Esophagus squamous epithelium (tissue), 5 donors: Measurements from ENCODE around the gene SGMS1. TPM values are rescaled to one million over a fixed set of nuclear protein-coding genes. Genes with fewer than 3 reads are reported as not detected.
A peak's percentile ranks its signal among the peaks of the same experiment; 100 is the strongest.

ENCODE experiments used
- DNase-seq: peaks from one replicate; lab custom pipeline; 2025; lab: John Stamatoyannopoulos, UW
- H3K27ac ChIP-seq, 4 donors: fragments of 200-600 bp; sonication (generic); one replicate each; pipeline ENCODE4 v1.5.1; 2016 to 2019; ENCODE audit warnings: mild to moderate bottlenecking in 1 of 4
- H3K27me3 ChIP-seq, 4 donors: fragments of 200-600 bp; sonication (generic); 1 replicate in 3 of 4; 2 replicates in 1 of 4; pipeline versions ENCODE4 v1.5.1 to v1.6.0; 2017 to 2021; ENCODE audit warnings: antibody characterized with exemption in 1 of 4
- H3K36me3 ChIP-seq, 3 donors: fragments of 200-600 bp; sonication (generic); one replicate each; pipeline ENCODE4 v1.5.1; 2016 to 2019
- H3K4me1 ChIP-seq, 3 donors: fragments of 200-600 bp; sonication (generic); one replicate each; pipeline ENCODE4 v1.5.1; 2017 to 2019
- H3K4me3 ChIP-seq, 4 donors: fragments of 200-600 bp; sonication (generic); 1 replicate in 3 of 4; 2 replicates in 1 of 4; pipeline ENCODE4 v1.5.1; 2016 to 2019; ENCODE audit warnings: mild to moderate bottlenecking in 2 of 4, moderate library complexity in 1 of 4
- H3K9me3 ChIP-seq, 3 donors: fragments of 200-600 bp; sonication (generic); one replicate each; pipeline ENCODE4 v1.5.1; 2016 to 2019
- POLR2A ChIP-seq, 4 donors: fragments of 450-650 bp; IDR thresholded peaks; one replicate each; pipeline ENCODE4 v1.6.1; 2017; ENCODE audit warnings: antibody characterized with exemption in 4 of 4, mild to moderate bottlenecking in 4 of 4, moderate library complexity in 3 of 4
- WGBS, 2 donors: methylation state at CpG; one replicate each; pipeline ENCODE4 v1.1.5; 2018; 5-methylcytosine and 5-hydroxymethylcytosine counted together
- intact Hi-C: fragments of 100-400 bp; cut with DNase I; formaldehyde crosslinking; loops from one replicate; pipeline ENCODE4 v1.15.0; 2022
- total RNA-seq, 4 donors: library from RNA; depleted of rRNA; stranded (reverse); fragments of >200 nt; gene quantifications; one replicate each; pipeline ENCODE4 v1.1.0, GENCODE V29; 2016
- TF ChIP-seq, protein P1 (sequence below), 6 experiments: fragments of 450-650 bp in 4 of 6; fragments of 200-600 bp in 2 of 6; sonication (generic) in 2 of 6; IDR thresholded peaks; one replicate each; pipeline ENCODE4 v1.5.1; 2016 to 2019; ENCODE audit warnings: antibody characterized with exemption in 6 of 6, mild to moderate bottlenecking in 4 of 6, moderate library complexity in 4 of 6
- donor health status: DM: yes; HTN: yes; CAD: no.

Gene SGMS1
- total RNA-seq, 4 donors from 2014 or later = 39.4 to 64.1 (median 54.9) TPM

DNA sequence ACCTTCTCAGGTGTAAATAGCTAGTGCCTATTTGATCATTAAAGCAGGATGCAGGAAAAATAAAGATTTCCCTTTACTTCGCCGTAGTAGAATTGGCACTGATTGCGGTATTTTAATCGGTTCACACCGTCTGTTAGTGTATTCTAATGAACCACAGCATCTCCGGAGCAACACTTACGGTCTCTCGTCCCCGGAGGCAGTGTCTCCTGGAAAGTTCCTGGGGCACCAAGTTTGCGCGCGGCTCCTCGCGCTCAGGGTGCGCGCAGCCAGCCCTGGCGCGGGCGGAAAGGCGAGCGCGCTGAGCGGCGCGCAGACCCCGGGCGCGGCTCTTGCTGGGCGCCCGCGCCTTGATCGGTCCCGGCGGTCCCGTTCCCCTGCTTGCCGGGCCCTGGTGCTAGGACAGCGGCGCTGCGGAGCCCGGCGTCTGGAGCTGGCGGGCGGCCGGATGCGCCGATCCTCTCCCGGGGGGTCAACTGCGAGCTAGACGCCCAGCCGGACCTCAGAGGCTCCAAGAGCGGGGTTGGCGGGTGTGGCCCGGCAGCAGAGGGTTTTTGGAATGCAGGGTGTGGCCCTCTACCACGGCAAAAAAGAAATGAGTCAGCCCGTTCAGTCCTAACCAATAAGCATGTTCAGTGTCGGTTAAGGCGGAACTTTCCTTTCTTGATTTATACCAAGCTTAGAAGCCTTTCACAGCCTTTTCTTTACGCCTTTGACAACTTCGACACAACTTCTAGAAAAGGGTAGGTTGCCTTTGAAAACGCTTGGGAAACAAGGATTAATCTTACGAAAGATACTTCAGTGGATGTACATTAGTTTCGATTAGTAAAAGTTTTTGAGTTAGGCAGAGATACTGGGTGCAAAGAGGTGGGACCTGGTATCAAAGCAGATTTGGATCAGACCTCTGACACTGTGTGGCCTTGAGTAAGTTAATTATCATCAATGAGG lies 205.6 kb downstream of the SGMS1 start:
- intact Hi-C loops = no loop called here
- TF ChIP-seq POLR2A (IDR thresholded peaks at IDR 0.05) = peak in 2 of 4 donors; percentile 37 to 64
- TF ChIP-seq, protein P1, sequence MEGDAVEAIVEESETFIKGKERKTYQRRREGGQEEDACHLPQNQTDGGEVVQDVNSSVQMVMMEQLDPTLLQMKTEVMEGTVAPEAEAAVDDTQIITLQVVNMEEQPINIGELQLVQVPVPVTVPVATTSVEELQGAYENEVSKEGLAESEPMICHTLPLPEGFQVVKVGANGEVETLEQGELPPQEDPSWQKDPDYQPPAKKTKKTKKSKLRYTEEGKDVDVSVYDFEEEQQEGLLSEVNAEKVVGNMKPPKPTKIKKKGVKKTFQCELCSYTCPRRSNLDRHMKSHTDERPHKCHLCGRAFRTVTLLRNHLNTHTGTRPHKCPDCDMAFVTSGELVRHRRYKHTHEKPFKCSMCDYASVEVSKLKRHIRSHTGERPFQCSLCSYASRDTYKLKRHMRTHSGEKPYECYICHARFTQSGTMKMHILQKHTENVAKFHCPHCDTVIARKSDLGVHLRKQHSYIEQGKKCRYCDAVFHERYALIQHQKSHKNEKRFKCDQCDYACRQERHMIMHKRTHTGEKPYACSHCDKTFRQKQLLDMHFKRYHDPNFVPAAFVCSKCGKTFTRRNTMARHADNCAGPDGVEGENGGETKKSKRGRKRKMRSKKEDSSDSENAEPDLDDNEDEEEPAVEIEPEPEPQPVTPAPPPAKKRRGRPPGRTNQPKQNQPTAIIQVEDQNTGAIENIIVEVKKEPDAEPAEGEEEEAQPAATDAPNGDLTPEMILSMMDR (IDR thresholded peaks at IDR 0.05) = peak in 1 of 6 experiments; percentile 15
- peak; percentile 19 for DNase-seq
- no peaks in the 10 kb centered on the region for H3K36me3 ChIP-seq
- no peaks in the 10 kb centered on the region for H3K27me3 ChIP-seq
- peak overlapping the region; percentile 78 to 94 (median 89) for H3K27ac ChIP-seq
- H3K4me1 ChIP-seq = peaks cover 6 to 55% (median 17%) of the 10 kb centered on the region in 3 donors
- peak overlapping the region; percentile 63 to 83 (median 75) for H3K4me3 ChIP-seq
- 2 to 3% methylated on average over 16 to 33 of the region's 62 CpGs for WGBS, 2 donors
- no peaks in the 10 kb centered on the region for H3K9me3 ChIP-seq

DNA sequence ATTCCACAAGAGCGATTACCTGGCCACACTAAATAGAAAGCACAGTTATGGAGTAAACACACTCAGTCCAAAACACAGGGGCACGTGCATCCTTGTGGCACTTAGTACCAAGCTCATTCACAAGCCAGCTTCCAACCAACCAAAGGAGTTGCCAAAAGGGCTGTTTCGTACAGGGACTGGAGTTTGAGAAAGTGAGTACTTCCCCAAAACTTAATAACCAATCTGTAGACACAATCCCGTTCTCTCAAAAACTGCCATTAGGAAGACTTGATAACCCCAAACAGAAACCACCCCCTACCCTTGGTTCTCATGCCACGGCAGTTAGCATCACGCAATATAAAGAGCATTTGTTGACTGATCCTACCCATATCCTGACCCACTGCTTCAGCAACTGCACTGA lies 206.3 kb downstream of the SGMS1 start:
- WGBS, 2 donors = 16 to 24% methylated on average over 6 of the region's 6 CpGs
- intact Hi-C loops = no loop called here
- TF ChIP-seq POLR2A (IDR thresholded peaks at IDR 0.05) = no peak
- TF ChIP-seq, protein P1 (IDR thresholded peaks at IDR 0.05) = no peak
- Histone ChIP-seq H3K9me3 (no peaks in the 10 kb centered on the region), H3K4me1 (peaks cover 6 to 54% (median 17%) of the 10 kb centered on the region in 3 donors), H3K27me3 (no peaks in the 10 kb centered on the region), H3K4me3 (peak overlapping the region; percentile 63 to 83 (median 75)), H3K36me3 (no peaks in the 10 kb centered on the region), H3K27ac (peak overlapping the region; percentile 78 to 94 (median 89))
- no peak for DNase-seq

DNA sequence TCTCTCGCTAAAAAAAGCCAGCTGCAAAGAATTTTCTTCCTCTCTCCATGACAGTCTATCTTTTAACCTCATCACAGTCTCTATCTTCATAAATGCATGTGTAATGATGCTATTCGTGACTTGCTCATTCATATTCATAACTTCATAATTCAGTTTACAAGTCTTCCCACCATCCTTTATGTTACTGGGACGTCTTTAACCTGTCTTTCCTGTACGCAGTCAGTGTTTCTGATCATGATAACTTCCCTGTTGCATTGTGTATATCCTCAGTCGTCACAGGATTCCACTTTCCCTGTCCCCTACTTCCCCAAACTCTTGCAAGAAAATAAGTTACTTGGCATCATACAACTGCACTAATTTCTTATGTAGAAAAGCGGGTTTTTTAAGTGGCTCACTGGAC lies 206.9 kb downstream of the SGMS1 start:
- Histone ChIP-seq H3K4me1 (peaks cover 6 to 48% (median 13%) of the 10 kb centered on the region in 3 donors), H3K27ac (no peak overlapping the region), H3K9me3 (no peaks in the 10 kb centered on the region), H3K4me3 (peak overlapping the region in 2 of 4 donors; percentile 78 to 83), H3K36me3 (no peaks in the 10 kb centered on the region), H3K27me3 (no peaks in the 10 kb centered on the region)
- DNase-seq = no peak
- WGBS, 2 donors = 58 to 67% methylated on average over 6 of the region's 6 CpGs
- intact Hi-C loops = no loop called here
- TF ChIP-seq, protein P1 (IDR thresholded peaks at IDR 0.05) = no peak
- no peak for TF ChIP-seq POLR2A (IDR thresholded peaks at IDR 0.05)

DNA sequence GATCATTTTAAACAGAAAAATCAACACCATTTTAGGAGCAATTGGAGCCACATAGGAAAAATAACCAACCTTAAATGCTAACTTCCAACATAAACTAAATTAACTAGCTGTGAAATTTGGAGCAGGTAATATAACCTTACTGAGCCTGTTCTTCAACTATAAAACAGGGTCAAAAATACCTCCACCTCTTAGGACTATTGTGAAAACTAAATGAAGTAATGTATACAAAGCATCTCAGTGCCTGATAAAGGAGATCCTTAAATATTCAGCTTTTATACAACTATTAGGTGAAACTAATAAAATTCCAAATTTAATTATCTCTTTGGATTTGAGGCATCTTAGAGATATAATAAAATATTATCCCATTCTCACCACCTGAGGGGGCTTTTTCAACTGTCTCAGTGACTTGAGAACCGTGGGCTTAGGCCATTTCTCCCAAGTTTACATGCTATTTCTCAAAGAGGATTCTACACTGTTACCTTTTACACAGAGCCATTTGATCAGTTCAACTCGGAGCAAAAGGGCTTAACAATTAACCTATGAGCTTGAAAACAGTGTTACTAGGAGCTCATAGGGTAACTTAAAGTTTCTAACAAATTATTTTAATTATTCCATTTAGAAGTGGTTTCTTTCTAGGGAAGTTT lies 207.5 kb downstream of the SGMS1 start:
- Histone ChIP-seq H3K27ac (no peak overlapping the region), H3K4me3 (peak overlapping the region in 2 of 4 donors; percentile 78 to 83), H3K9me3 (no peaks in the 10 kb centered on the region), H3K4me1 (peaks cover 6 to 43% (median 13%) of the 10 kb centered on the region in 3 donors), H3K36me3 (no peaks in the 10 kb centered on the region), H3K27me3 (no peaks in the 10 kb centered on the region)
- DNase-seq = no peak
- WGBS, 2 donors = 49% methylated on average over 2 of the region's 2 CpGs
- intact Hi-C loops = no loop called here
- TF ChIP-seq, protein P1 (IDR thresholded peaks at IDR 0.05) = no peak
- TF ChIP-seq POLR2A (IDR thresholded peaks at IDR 0.05) = no peak
